K562 (cell line): ENCODE measurements around the gene MARCKSL1. TPM values are rescaled to one million over a fixed set of nuclear protein-coding genes. Genes with fewer than 3 reads are reported as not detected.

ENCODE experiments used
- BRD9 ChIP-seq: fragments of 450-650 bp; IDR thresholded peaks from 2 replicates; pipeline ENCODE4 v1.6.1; 2018; ENCODE audit warnings: low read depth; ENCODE audit not compliant: partially characterized antibody
- CEBPG ChIP-seq, 3 experiments: fragments of 200-800 bp in 1 of 3; sonication (Bioruptor generic) in 1 of 3; sonication (generic) in 1 of 3; formaldehyde crosslinking in 1 of 3; IDR thresholded peaks in 2 of 3; conservative IDR thresholded peaks in 1 of 3; 2 replicates each; pipeline versions ENCODE4 v1.6.1 to v1.8.0; 2016 to 2022; ENCODE audit warnings: missing compliant biosample characterization in 2 of 3, missing genetic modification characterization in 2 of 3, mild to moderate bottlenecking in 1 of 3, missing genetic modification reagents in 1 of 3
- CTBP1 ChIP-seq: fragments of 450-650 bp; IDR thresholded peaks from 2 replicates; pipeline ENCODE4 v1.6.1; 2016; ENCODE audit warnings: borderline replicate concordance
- DACH1 ChIP-seq: fragments of 450-650 bp; IDR thresholded peaks from 2 replicates; pipeline ENCODE4 v1.6.1; 2018; ENCODE audit not compliant: partially characterized antibody
- ELF1 ChIP-seq: fragments of 200-800 bp; sonication (Bioruptor generic); IDR thresholded peaks from 2 replicates; pipeline ENCODE4 v1.6.1; 2016; ENCODE audit warnings: missing genetic modification characterization, missing compliant biosample characterization
- HDAC2 ChIP-seq: fragments of 450-650 bp; IDR thresholded peaks from 2 replicates; pipeline ENCODE4 v1.6.1; 2016; ENCODE audit warnings: mild to moderate bottlenecking
- JUND ChIP-seq, 2 experiments: IDR thresholded peaks; 2 replicates in 1 of 2; 3 replicates in 1 of 2; pipeline ENCODE4 v1.6.1; 2011; ENCODE audit warnings: borderline replicate concordance in 2 of 2, low read depth in 2 of 2, low read length in 2 of 2, improper control_type of control experiment in 1 of 2, missing biosample characterization in 1 of 2, missing genetic modification characterization in 1 of 2, missing genetic modification reagents in 1 of 2
- KHSRP ChIP-seq: fragments of 450-650 bp; IDR thresholded peaks from 2 replicates; pipeline ENCODE4 v1.6.1; 2017
- MEIS2 ChIP-seq: fragments of 450-650 bp; IDR thresholded peaks from 2 replicates; pipeline ENCODE4 v1.6.1; 2014; ENCODE audit warnings: mild to moderate bottlenecking; ENCODE audit not compliant: partially characterized antibody
- MTA2 ChIP-seq: fragments of 450-650 bp; IDR thresholded peaks from 2 replicates; pipeline ENCODE4 v1.6.1; 2016; ENCODE audit warnings: low read depth
- POLR2AphosphoS5 ChIP-seq: IDR thresholded peaks from 2 replicates; pipeline ENCODE4 v1.6.1; 2011; ENCODE audit warnings: mild to moderate bottlenecking, low read depth, low read length, moderate library complexity; ENCODE audit not compliant: control insufficient read depth, insufficient read depth
- POLR2G ChIP-seq: fragments of 200-400 bp; formaldehyde crosslinking; IDR thresholded peaks from 2 replicates; pipeline ENCODE4 v1.6.1; 2017; ENCODE audit warnings: low read depth, mild to moderate bottlenecking, antibody characterized with exemption, low read length, moderate library complexity
- RCOR1 ChIP-seq, 2 experiments: IDR thresholded peaks; 2 replicates each; pipeline ENCODE4 v1.6.1; 2012; ENCODE audit warnings: low read depth in 2 of 2, low read length in 2 of 2, borderline replicate concordance in 1 of 2, improper control_type of control experiment in 1 of 2
- SAFB ChIP-seq: fragments of 200-400 bp; formaldehyde crosslinking; IDR thresholded peaks from 2 replicates; pipeline ENCODE4 v1.6.1; 2017; ENCODE audit warnings: low read depth, low read length, borderline replicate concordance
- SMAD4 ChIP-seq: fragments of 250-450 bp; sonication (Bioruptor Pico); conservative IDR thresholded peaks from 2 replicates; pipeline ENCODE4 v1.8.0; 2021; ENCODE audit warnings: inconsistent platforms, mild to moderate bottlenecking, moderate library complexity
- SOX6 ChIP-seq: fragments of 450-650 bp; IDR thresholded peaks from 2 replicates; pipeline ENCODE4 v1.6.1; 2014; ENCODE audit warnings: mild to moderate bottlenecking
- SP2 ChIP-seq: IDR thresholded peaks from 2 replicates; pipeline ENCODE4 v1.6.1; 2011; ENCODE audit warnings: mild to moderate bottlenecking, low read depth, low read length, moderate library complexity; ENCODE audit not compliant: poor library complexity, severe bottlenecking; ENCODE audit errors: extremely low read depth
- TCF3 ChIP-seq: sonication (generic); formaldehyde crosslinking; IDR thresholded peaks from 2 replicates; pipeline ENCODE4 v1.4.0; 2020; ENCODE audit warnings: mild to moderate bottlenecking, missing genetic modification reagents
- TEAD4 ChIP-seq, 2 experiments: sonication (generic) in 1 of 2; formaldehyde crosslinking in 1 of 2; IDR thresholded peaks; 2 replicates each; pipeline versions ENCODE4 v1.6.1 to v1.8.0; 2012 to 2022; ENCODE audit warnings: borderline replicate concordance in 1 of 2, inconsistent platforms in 1 of 2, low read length in 1 of 2, mild to moderate bottlenecking in 1 of 2, missing genetic modification reagents in 1 of 2
- ZEB2 ChIP-seq: fragments of 450-650 bp; IDR thresholded peaks from 2 replicates; pipeline ENCODE4 v1.6.1; 2016
- ZKSCAN3 ChIP-seq: fragments of 250-450 bp; sonication (Bioruptor Pico); IDR thresholded peaks from 2 replicates; pipeline ENCODE4 v1.4.0; 2020
- ZNF57 ChIP-seq: fragments of 450-650 bp; formaldehyde crosslinking; IDR thresholded peaks from 2 replicates; pipeline ENCODE4 v1.4.0; 2020; ENCODE audit warnings: mild to moderate bottlenecking, moderate library complexity
- ZNF592 ChIP-seq: fragments of 450-650 bp; IDR thresholded peaks from 2 replicates; pipeline ENCODE4 v1.6.1; 2017; ENCODE audit warnings: antibody characterized with exemption, mild to moderate bottlenecking
- ZNF764 ChIP-seq: fragments of 250-450 bp; sonication (Bioruptor Pico); IDR thresholded peaks from 2 replicates; pipeline ENCODE4 v1.4.0; 2020; ENCODE audit warnings: low read depth, mild to moderate bottlenecking, moderate library complexity
- polyA plus RNA-seq, 8 experiments: library from polyadenylated mRNA; depleted of rRNA in 4 of 8; stranded (reverse) in 5 of 8; unstranded in 3 of 8; fragments of >200 nt; fragmentation: Nextera tagmentation in 2 of 8; fragmentation: Illumina TruSeq in 1 of 8; extraction: Ambion mirVana in 2 of 8; extraction: Trizol in 1 of 8; gene quantifications; 2 replicates each; pipeline versions ENCODE4 v1.2.1 to v1.2.3, GENCODE V29; 2011 to 2014; ENCODE audit warnings: inconsistent platforms in 1 of 8, missing spikeins in 1 of 8
- total RNA-seq, 7 experiments: library from RNA; depleted of rRNA in 6 of 7; stranded (reverse); fragments of >200 nt in 6 of 7; fragmentation: Illumina TruSeq in 2 of 7; extraction: Trizol in 2 of 7; gene quantifications; 2 replicates each; pipeline versions ENCODE4 v1.2.1 to v1.2.3, GENCODE V29; 2011 to 2021; ENCODE audit warnings: low replicate concordance in 1 of 7

MARCKSL1 gene
- total and polyA plus RNA-seq, 9 of the 15 experiments (the other 6 are each of a cell fraction or from before 2014, with no cell fraction given): 14.7 to 325 (median 155) TPM

- TF ChIP-seq ZNF592: no peak
- peak; percentile 55; the same call in 1 of the 2 replicates for TF ChIP-seq POLR2AphosphoS5
- no peak for TF ChIP-seq SAFB
- TF ChIP-seq DACH1: peak; percentile 66
- peak; percentile 96 for TF ChIP-seq JUND (IDR thresholded peaks at IDR 0.05; ENCODE audit: borderline replicate concordance, low read depth, low read length)
- TF ChIP-seq JUND (tag; IDR thresholded peaks at IDR 0.05; ENCODE audit: borderline replicate concordance, low read depth, low read length): peak; percentile 82; the same call in 1 of the 3 replicates
- TF ChIP-seq POLR2G: no peak
- TF ChIP-seq SOX6: peak; percentile 84
- no peak for TF ChIP-seq ZNF764 (CRISPR knock-in tag)
- peak; percentile 90 for TF ChIP-seq ZEB2
- TF ChIP-seq SP2: no peak
- peak; percentile 35; the same call in 1 of the 2 replicates for TF ChIP-seq CTBP1
- 0 out of 4 replicates have a peak, but pooled peaks of 1 of the 2 experiments have one; percentile 44 for TF ChIP-seq RCOR1 (IDR thresholded peaks at IDR 0.05; ENCODE audit: borderline replicate concordance in 1 of 2, low read depth in 2 of 2, low read length in 2 of 2)
- no peak for TF ChIP-seq ZKSCAN3 (CRISPR knock-in tag)
- TF ChIP-seq KHSRP: 0 out of 2 replicates have a peak, but pooled peaks have one; percentile 40
- no peak for TF ChIP-seq ZNF57
- no peak for TF ChIP-seq SMAD4 (CRISPR knock-in tag)
- peak; percentile 55 for TF ChIP-seq MEIS2
- TF ChIP-seq HDAC2: 0 out of 2 replicates have a peak, but pooled peaks have one; percentile 35
- TF ChIP-seq BRD9: no peak
- no peak for TF ChIP-seq CEBPG (CRISPR knock-in tag; IDR thresholded peaks at IDR 0.05)
- peak in 1 of 2 experiments; percentile 70; a peak in 1 of 4 replicates for TF ChIP-seq CEBPG (tag; conservative IDR thresholded peaks at IDR 0.05 in 1 of 2, IDR thresholded peaks at IDR 0.05 in 1 of 2)
- no peak for TF ChIP-seq ELF1 (tag)
- peak; percentile 64 for TF ChIP-seq MTA2
- TF ChIP-seq TCF3 (CRISPR knock-in tag): peak; percentile 84
- peak; percentile 85 for TF ChIP-seq TEAD4 (IDR thresholded peaks at IDR 0.05; ENCODE audit: low read length)
- no peak for TF ChIP-seq TEAD4 (CRISPR knock-in tag; IDR thresholded peaks at IDR 0.05; ENCODE audit: borderline replicate concordance)
Observed at GRCh38 chr1:32307324-32307723, 28.7 kb downstream of the MARCKSL1 start (continued).
